Calu3 (cell line): Measurements from ENCODE around the gene ARHGEF11. TPM values are rescaled to one million over a fixed set of nuclear protein-coding genes. Genes with fewer than 3 reads are reported as not detected.

Experiments
- BruUV-seq: library from RNA; stranded (reverse); fragments of 400-500 nt; replicated peaks from 2 replicates; lab custom pipeline; 2021; lab: Mats Ljungman, UMichigan
- CTCF ChIA-PET: fragments of 300-600 bp; sonication (Branson Sonifier 250); formaldehyde crosslinking; loops from one replicate; lab custom pipeline; 2022; ENCODE audit warnings: antibody characterized with exemption; lab: Charles Lee
- DNase-seq: peaks from one replicate; pipeline ENCODE4 v3.0.0; 2022
- H3K27ac Mint-ChIP-seq: one replicate; pipeline ENCODE4 v1.8.0; 2022; ENCODE audit warnings: mixed read lengths; ENCODE audit not compliant: unreplicated experiment
- H3K27me3 Mint-ChIP-seq: one replicate; pipeline ENCODE4 v1.8.0; 2022; ENCODE audit warnings: mixed read lengths; ENCODE audit not compliant: unreplicated experiment
- H3K36me3 Mint-ChIP-seq: one replicate; pipeline ENCODE4 v1.8.0; 2022; ENCODE audit warnings: mild to moderate bottlenecking, moderate library complexity, mixed read lengths; ENCODE audit not compliant: insufficient read depth, unreplicated experiment
- H3K4me1 Mint-ChIP-seq: one replicate; pipeline ENCODE4 v1.8.0; 2022; ENCODE audit warnings: mild to moderate bottlenecking, low read depth, mixed read lengths; ENCODE audit not compliant: unreplicated experiment
- H3K4me3 Mint-ChIP-seq: one replicate; pipeline ENCODE4 v1.8.0; 2022; ENCODE audit warnings: mild to moderate bottlenecking, low read depth, moderate library complexity, mixed read lengths; ENCODE audit not compliant: unreplicated experiment
- H3K9me3 Mint-ChIP-seq: one replicate; pipeline ENCODE4 v1.8.0; 2022; ENCODE audit warnings: low read depth, mixed read lengths; ENCODE audit not compliant: unreplicated experiment
- CTCF ChIP-seq: fragments of 200-600 bp; IDR thresholded peaks from one replicate; pipeline ENCODE4 v1.8.0; 2022; ENCODE audit warnings: antibody characterized with exemption; ENCODE audit not compliant: unreplicated experiment
- intact Hi-C: fragments of 100-400 bp; cut with micrococcal nuclease; formaldehyde crosslinking; loops from one replicate; pipeline ENCODE4 v1.10.0; 2022; ENCODE audit not compliant: unreplicated experiment
- total RNA-seq: library from RNA; stranded (reverse); gene quantifications from 2 replicates; pipeline ENCODE4 v1.2.3, GENCODE V29; 2022

ARHGEF11 gene
- total RNA-seq, 1 experiment from 2014 or later, result 44.1 TPM

GRCh38 chr1:156999596-157000320 is 45.8 kb downstream of the ARHGEF11 start:
- Mint-ChIP-seq H3K4me1 (peaks cover 24% of the 10 kb centered on the region), H3K36me3 (no peaks in the 10 kb centered on the region), H3K27ac (no peak overlapping the region), H3K4me3 (no peak overlapping the region), H3K27me3 (no peaks in the 10 kb centered on the region), H3K9me3 (no peaks in the 10 kb centered on the region)
- no peak for DNase-seq
- CTCF ChIA-PET, result no interaction called here
- no TSS peak for BruUV-seq
- intact Hi-C loops, result no loop called here
- TF ChIP-seq CTCF, result no peak

- no peak for DNase-seq
- CTCF ChIA-PET, result no interaction called here
- Mint-ChIP-seq H3K9me3 (no peaks in the 10 kb centered on the region), H3K27me3 (no peaks in the 10 kb centered on the region), H3K36me3 (no peaks in the 10 kb centered on the region), H3K27ac (no peak overlapping the region), H3K4me3 (no peak overlapping the region), H3K4me1 (peaks cover 32% of the 10 kb centered on the region)
- BruUV-seq, result no TSS peak
- no peak for TF ChIP-seq CTCF
- intact Hi-C loops, result no loop called here
Observed at GRCh38 chr1:156998840-156999500, 46.6 kb downstream of the ARHGEF11 start.

GRCh38 chr1:156998301-156998700 is 47.2 kb downstream of the ARHGEF11 start:
- BruUV-seq, result no TSS peak
- no peak for TF ChIP-seq CTCF
- no peak for DNase-seq
- H3K36me3 Mint-ChIP-seq, result no peaks in the 10 kb centered on the region
- intact Hi-C loops, result no loop called here
- H3K9me3 Mint-ChIP-seq, result no peaks in the 10 kb centered on the region
- peaks cover 37% of the 10 kb centered on the region for H3K4me1 Mint-ChIP-seq
- H3K27me3 Mint-ChIP-seq, result no peaks in the 10 kb centered on the region
- H3K27ac Mint-ChIP-seq, result no peak overlapping the region
- CTCF ChIA-PET, result no interaction called here
- no peak overlapping the region for H3K4me3 Mint-ChIP-seq

- no peak for TF ChIP-seq CTCF
- DNase-seq, result no peak
- no TSS peak for BruUV-seq
- Mint-ChIP-seq H3K27me3 (no peaks in the 10 kb centered on the region), H3K4me1 (peaks cover 27% of the 10 kb centered on the region), H3K36me3 (no peaks in the 10 kb centered on the region), H3K9me3 (no peaks in the 10 kb centered on the region), H3K4me3 (no peak overlapping the region), H3K27ac (no peak overlapping the region)
- CTCF ChIA-PET, result interaction anchor here (1.5 kb wide), 1 partner anchor 94 kb away, joined by 4 read pairs; no protein-coding TSS in a partner anchor
- intact Hi-C loops, result no loop called here
Observed at GRCh38 chr1:156995412-156995811, 50.1 kb downstream of the ARHGEF11 start.
